PFSK-1 (cell line): Measurements from ENCODE around the gene CLEC2A.

Experiments
- FOXP2 ChIP-seq: optimal IDR thresholded peaks from 2 replicates; pipeline ENCODE3; 2011; ENCODE audit warnings: borderline replicate concordance, control low read depth, inconsistent platforms; ENCODE audit not compliant: insufficient read depth; ENCODE audit errors: extremely low read length, extremely low read depth
- POLR2AphosphoS5 ChIP-seq: IDR thresholded peaks from 2 replicates; pipeline ENCODE4 v1.6.1; 2012; ENCODE audit warnings: low read depth, mild to moderate bottlenecking, control low read depth, low read length, moderate library complexity
- SIN3A ChIP-seq: IDR thresholded peaks from 2 replicates; pipeline ENCODE4 v1.6.1; 2012; ENCODE audit warnings: mild to moderate bottlenecking, low read length, moderate library complexity, borderline replicate concordance; ENCODE audit not compliant: insufficient read depth
- TAF1 ChIP-seq: IDR thresholded peaks from 2 replicates; pipeline ENCODE4 v1.6.1; 2012; ENCODE audit warnings: low read length, control low read depth, borderline replicate concordance; ENCODE audit not compliant: insufficient read depth
- TF ChIP-seq, protein P1 (sequence below), 2 experiments: IDR thresholded peaks; 2 replicates each; pipeline versions ENCODE4 v1.6.1 to v1.8.0; 2011 to 2012; ENCODE audit warnings: low read depth in 2 of 2, low read length in 2 of 2, control low read depth in 1 of 2, inconsistent platforms in 1 of 2, mild to moderate bottlenecking in 1 of 2, moderate library complexity in 1 of 2; ENCODE audit not compliant: insufficient read depth in 1 of 2

Gene CLEC2A

DNA sequence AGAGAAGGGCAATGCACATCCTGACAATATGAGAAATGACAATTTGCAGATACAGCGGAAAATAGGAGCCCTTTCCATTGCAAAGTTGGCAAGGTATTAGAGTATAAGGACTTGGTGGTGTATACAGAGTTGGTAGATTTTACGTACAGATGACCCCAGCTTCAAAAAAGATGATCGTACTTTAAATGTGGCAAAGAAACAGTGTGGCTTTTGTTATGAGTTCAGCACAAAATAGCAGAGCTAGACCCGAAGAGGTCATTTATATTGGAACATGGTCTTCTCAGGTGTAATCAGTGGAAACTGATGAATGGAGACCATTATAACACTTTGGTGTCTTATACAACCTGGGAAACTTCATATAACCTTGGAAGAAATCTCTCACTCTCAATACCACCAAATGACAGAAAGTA lies 65.3 kb downstream of the CLEC2A start:
- TF ChIP-seq POLR2AphosphoS5: no peak
- TF ChIP-seq, protein P1, sequence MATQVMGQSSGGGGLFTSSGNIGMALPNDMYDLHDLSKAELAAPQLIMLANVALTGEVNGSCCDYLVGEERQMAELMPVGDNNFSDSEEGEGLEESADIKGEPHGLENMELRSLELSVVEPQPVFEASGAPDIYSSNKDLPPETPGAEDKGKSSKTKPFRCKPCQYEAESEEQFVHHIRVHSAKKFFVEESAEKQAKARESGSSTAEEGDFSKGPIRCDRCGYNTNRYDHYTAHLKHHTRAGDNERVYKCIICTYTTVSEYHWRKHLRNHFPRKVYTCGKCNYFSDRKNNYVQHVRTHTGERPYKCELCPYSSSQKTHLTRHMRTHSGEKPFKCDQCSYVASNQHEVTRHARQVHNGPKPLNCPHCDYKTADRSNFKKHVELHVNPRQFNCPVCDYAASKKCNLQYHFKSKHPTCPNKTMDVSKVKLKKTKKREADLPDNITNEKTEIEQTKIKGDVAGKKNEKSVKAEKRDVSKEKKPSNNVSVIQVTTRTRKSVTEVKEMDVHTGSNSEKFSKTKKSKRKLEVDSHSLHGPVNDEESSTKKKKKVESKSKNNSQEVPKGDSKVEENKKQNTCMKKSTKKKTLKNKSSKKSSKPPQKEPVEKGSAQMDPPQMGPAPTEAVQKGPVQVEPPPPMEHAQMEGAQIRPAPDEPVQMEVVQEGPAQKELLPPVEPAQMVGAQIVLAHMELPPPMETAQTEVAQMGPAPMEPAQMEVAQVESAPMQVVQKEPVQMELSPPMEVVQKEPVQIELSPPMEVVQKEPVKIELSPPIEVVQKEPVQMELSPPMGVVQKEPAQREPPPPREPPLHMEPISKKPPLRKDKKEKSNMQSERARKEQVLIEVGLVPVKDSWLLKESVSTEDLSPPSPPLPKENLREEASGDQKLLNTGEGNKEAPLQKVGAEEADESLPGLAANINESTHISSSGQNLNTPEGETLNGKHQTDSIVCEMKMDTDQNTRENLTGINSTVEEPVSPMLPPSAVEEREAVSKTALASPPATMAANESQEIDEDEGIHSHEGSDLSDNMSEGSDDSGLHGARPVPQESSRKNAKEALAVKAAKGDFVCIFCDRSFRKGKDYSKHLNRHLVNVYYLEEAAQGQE (IDR thresholded peaks at IDR 0.05; ENCODE audit: insufficient read depth in 1 of 2, low read depth in 2 of 2, low read length in 2 of 2): no peak
- no peak for TF ChIP-seq TAF1
- no peak for TF ChIP-seq SIN3A
- TF ChIP-seq FOXP2: no peak

DNA sequence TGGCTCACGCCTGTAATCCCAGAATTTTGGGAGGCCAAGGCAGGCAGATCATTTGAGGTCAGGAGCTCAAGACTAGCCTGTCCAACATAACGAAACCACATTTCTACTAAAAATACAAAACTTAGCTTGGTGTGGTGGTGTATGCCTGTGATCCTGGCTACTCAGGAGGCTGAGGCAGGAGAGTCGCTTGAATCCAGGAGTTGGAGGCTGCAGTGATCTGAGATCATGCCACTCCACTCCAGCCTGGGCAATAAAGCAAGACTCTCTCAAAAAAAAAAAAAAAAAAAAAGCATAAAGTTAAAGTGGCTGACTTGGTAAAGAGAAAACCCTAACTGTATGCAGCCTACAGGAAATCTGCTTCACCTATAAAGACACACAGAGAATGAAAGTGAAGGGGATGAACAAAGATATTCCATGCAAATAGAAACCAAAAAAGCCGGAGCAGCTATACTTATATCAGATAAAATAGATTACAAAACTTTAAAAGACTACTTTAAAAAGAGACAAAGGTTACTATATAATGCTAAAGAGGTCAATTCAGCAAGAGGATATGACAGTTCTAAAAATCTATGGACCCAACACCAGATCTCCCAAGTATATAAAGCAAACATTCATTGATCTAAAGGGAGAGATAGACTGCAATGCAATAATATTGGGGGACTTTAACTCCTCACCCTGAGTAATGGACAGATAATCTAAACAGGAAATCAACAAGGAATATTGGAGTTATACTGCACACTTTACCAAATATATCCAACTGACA lies 67.1 kb downstream of the CLEC2A start:
- TF ChIP-seq, protein P1 (IDR thresholded peaks at IDR 0.05; ENCODE audit: insufficient read depth in 1 of 2, low read depth in 2 of 2, low read length in 2 of 2): no peak
- no peak for TF ChIP-seq SIN3A
- no peak for TF ChIP-seq FOXP2
- no peak for TF ChIP-seq TAF1
- no peak for TF ChIP-seq POLR2AphosphoS5
